Measurements from ENCODE around the gene ODC1. TPM values are rescaled to one million over a fixed set of nuclear protein-coding genes. Genes with fewer than 3 reads are reported as not detected.

The ODC1 gene
- total RNA-seq, 2 donors from 2014 or later: 31.9 to 59.7 TPM

GRCh38 chr2:10424916-10425505, 23.1 kb downstream of the ODC1 start:
- no peaks in the 10 kb centered on the region for H3K9me3 ChIP-seq
- H3K4me1 ChIP-seq: no peaks in the 10 kb centered on the region
- intact Hi-C loops (cut with DNase I): no loop called here
- 93 to 100% methylated on average over 1 to 8 of the region's 8 CpGs for WGBS, 2 donors
- H3K4me3 ChIP-seq: no peak overlapping the region
- ATAC-seq: no peak
- no peak overlapping the region for H3K27ac ChIP-seq
- H3K36me3 ChIP-seq (replicated peaks in 1 of 2; ENCODE audit: insufficient read depth in 1 of 2, low read depth in 2 of 2): peaks cover 6 to 14% of the 10 kb centered on the region in 2 donors
- H3K27me3 ChIP-seq: no peaks in the 10 kb centered on the region
- DNase-seq: no peak
- TF ChIP-seq POLR2A (IDR thresholded peaks at IDR 0.05): no peak
- TF ChIP-seq, protein P1, sequence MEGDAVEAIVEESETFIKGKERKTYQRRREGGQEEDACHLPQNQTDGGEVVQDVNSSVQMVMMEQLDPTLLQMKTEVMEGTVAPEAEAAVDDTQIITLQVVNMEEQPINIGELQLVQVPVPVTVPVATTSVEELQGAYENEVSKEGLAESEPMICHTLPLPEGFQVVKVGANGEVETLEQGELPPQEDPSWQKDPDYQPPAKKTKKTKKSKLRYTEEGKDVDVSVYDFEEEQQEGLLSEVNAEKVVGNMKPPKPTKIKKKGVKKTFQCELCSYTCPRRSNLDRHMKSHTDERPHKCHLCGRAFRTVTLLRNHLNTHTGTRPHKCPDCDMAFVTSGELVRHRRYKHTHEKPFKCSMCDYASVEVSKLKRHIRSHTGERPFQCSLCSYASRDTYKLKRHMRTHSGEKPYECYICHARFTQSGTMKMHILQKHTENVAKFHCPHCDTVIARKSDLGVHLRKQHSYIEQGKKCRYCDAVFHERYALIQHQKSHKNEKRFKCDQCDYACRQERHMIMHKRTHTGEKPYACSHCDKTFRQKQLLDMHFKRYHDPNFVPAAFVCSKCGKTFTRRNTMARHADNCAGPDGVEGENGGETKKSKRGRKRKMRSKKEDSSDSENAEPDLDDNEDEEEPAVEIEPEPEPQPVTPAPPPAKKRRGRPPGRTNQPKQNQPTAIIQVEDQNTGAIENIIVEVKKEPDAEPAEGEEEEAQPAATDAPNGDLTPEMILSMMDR (IDR thresholded peaks at IDR 0.05): no peak

- TF ChIP-seq POLR2A (IDR thresholded peaks at IDR 0.05): no peak
- TF ChIP-seq, protein P1 (IDR thresholded peaks at IDR 0.05): no peak
- Histone ChIP-seq H3K4me1 (no peaks in the 10 kb centered on the region), H3K36me3 (replicated peaks in 1 of 2; ENCODE audit: insufficient read depth in 1 of 2, low read depth in 2 of 2) (peaks cover 6 to 14% of the 10 kb centered on the region in 2 donors), H3K27ac (no peak overlapping the region), H3K4me3 (no peak overlapping the region), H3K9me3 (no peaks in the 10 kb centered on the region), H3K27me3 (no peaks in the 10 kb centered on the region)
- WGBS, 2 donors: 90 to 94% methylated on average over 11 of the region's 11 CpGs
- intact Hi-C loops (cut with DNase I): no loop called here
- ATAC-seq: no peak
- no peak for DNase-seq
Measured at GRCh38 chr2:10424051-10424450, 24.1 kb downstream of the ODC1 start.

DNA sequence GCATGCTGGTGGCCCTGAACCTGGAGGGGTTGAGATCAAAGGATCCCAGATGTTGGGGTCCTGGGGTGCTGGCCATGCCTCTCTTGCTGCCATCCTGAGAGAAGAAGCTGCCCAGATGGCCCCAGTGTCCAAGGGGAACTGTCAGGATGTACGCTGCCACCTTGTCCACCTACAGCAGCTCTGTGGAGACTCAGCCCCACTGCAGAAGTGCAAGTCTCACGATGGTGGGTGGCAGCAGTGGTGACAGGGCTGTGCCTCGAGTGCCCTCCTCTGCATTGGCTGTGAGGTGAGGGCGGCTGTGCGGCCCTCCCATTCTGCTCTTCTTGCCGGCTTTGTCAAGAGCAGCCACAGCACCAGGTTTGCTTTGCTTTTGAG, 24.7 kb downstream of the ODC1 start:
- 77 to 100% methylated on average over 2 to 6 of the region's 6 CpGs for WGBS, 2 donors
- H3K36me3 ChIP-seq (replicated peaks in 1 of 2; ENCODE audit: insufficient read depth in 1 of 2, low read depth in 2 of 2): peaks cover 6 to 14% of the 10 kb centered on the region in 2 donors
- intact Hi-C loops (cut with DNase I): no loop called here

GRCh38 chr2:10422732-10423399, 25.3 kb downstream of the ODC1 start:
- H3K36me3 ChIP-seq (replicated peaks in 1 of 2; ENCODE audit: insufficient read depth in 1 of 2, low read depth in 2 of 2): peaks cover 6 to 14% of the 10 kb centered on the region in 2 donors
- TF ChIP-seq, protein P1 (IDR thresholded peaks at IDR 0.05): no peak
- TF ChIP-seq POLR2A (IDR thresholded peaks at IDR 0.05): no peak
- H3K27me3 ChIP-seq: no peaks in the 10 kb centered on the region
- 94 to 100% methylated on average over 11 to 24 of the region's 24 CpGs for WGBS, 2 donors
- H3K4me3 ChIP-seq: no peak overlapping the region
- intact Hi-C loops (cut with DNase I): no loop called here
- ATAC-seq: no peak
- H3K27ac ChIP-seq: no peak overlapping the region
- peaks cover under 1% of the 10 kb centered on the region for H3K4me1 ChIP-seq
- H3K9me3 ChIP-seq: no peaks in the 10 kb centered on the region
- no peak for DNase-seq

More for the DNA sequence above, 24.7 kb downstream of the ODC1 start:
- DNase-seq (no peak), ATAC-seq (no peak)
- TF ChIP-seq, protein P1 (IDR thresholded peaks at IDR 0.05): no peak
- no peak for TF ChIP-seq POLR2A (IDR thresholded peaks at IDR 0.05)
- no peak overlapping the region for H3K4me3 ChIP-seq
- no peaks in the 10 kb centered on the region for H3K4me1 ChIP-seq
- H3K27ac ChIP-seq: no peak overlapping the region
- no peaks in the 10 kb centered on the region for H3K9me3 ChIP-seq
- H3K27me3 ChIP-seq: no peaks in the 10 kb centered on the region

DNA sequence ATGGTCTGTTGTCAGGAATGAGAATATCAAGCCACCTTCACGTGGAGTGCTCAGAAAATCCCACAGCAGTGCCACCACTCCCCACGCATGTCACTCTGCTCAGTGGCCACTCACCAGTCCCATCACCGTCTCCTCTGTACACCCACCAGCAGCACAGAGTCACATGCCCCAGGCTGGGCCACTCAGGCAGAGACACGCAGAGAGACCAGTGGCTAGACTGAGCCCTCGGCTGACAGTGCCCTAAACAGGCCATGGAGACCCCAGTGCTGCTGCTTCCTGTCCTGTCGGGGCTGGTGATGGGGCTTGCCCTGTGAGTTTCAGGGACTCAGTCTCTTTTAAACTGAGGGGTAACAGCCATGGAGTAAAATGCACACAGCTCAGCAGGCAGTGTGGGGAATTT, 25.9 kb downstream of the ODC1 start:
- TF ChIP-seq, protein P1 (IDR thresholded peaks at IDR 0.05): no peak
- TF ChIP-seq POLR2A (IDR thresholded peaks at IDR 0.05): no peak
- DNase-seq (no peak), ATAC-seq (no peak)
- 95 to 96% methylated on average over 6 of the region's 6 CpGs for WGBS, 2 donors
- Histone ChIP-seq H3K4me3 (no peak overlapping the region), H3K27me3 (no peaks in the 10 kb centered on the region), H3K4me1 (peaks cover 7% of the 10 kb centered on the region), H3K36me3 (replicated peaks in 1 of 2; ENCODE audit: insufficient read depth in 1 of 2, low read depth in 2 of 2) (peaks cover 6 to 14% of the 10 kb centered on the region in 2 donors), H3K9me3 (no peaks in the 10 kb centered on the region), H3K27ac (no peak overlapping the region)
- intact Hi-C loops (cut with DNase I): no loop called here
